ENCODE measurements around the gene PAGE5. TPM values are rescaled to one million over a fixed set of nuclear protein-coding genes. Genes with fewer than 3 reads are reported as not detected.

Gene PAGE5
- not detected for total RNA-seq

- H3K4me1 Mint-ChIP-seq: no peaks in the 10 kb centered on the region
- DNase-seq: no peak
- no peak within 1 kb of the TSS for H3K27ac Mint-ChIP-seq
- H3K36me3 Mint-ChIP-seq (ENCODE audit: low read depth): no peaks in the 10 kb centered on the region
- peaks cover under 1% of the 10 kb centered on the region for H3K27me3 Mint-ChIP-seq
- ChIA-PET POLR2A (no interaction called here), CTCF (no interaction called here)
- no peak within 1 kb of the TSS for H3K4me3 Mint-ChIP-seq
- no peaks in the 10 kb centered on the region for H3K9me3 Mint-ChIP-seq
These were observed at the start of gene PAGE5 for GRCh38 chrX:55220119-55220794. Gene PAGE5, plus strand, starts transcription at chrX:55220346. Its CDS starts 1,037 bp downstream, at chrX:55221383.

- H3K27me3 Mint-ChIP-seq: no peaks in the 10 kb centered on the region
- no peaks in the 10 kb centered on the region for H3K36me3 Mint-ChIP-seq (ENCODE audit: low read depth)
- no peaks in the 10 kb centered on the region for H3K4me1 Mint-ChIP-seq
- DNase-seq: no peak
- H3K9me3 Mint-ChIP-seq: no peaks in the 10 kb centered on the region
- ChIA-PET CTCF (no interaction called here), POLR2A (no interaction called here)
- H3K27ac Mint-ChIP-seq: no peak overlapping the region
- H3K4me3 Mint-ChIP-seq: no peak overlapping the region
These were observed 32.9 kb upstream of the PAGE5 start for GRCh38 chrX:55187281-55187680.

GRCh38 chrX:55196688-55197087, 23.5 kb upstream of the PAGE5 start:
- CTCF ChIA-PET: no interaction called here
- POLR2A ChIA-PET: no interaction called here
- Mint-ChIP-seq H3K27ac (no peak overlapping the region), H3K27me3 (no peaks in the 10 kb centered on the region), H3K4me3 (no peak overlapping the region), H3K9me3 (no peaks in the 10 kb centered on the region), H3K4me1 (no peaks in the 10 kb centered on the region), H3K36me3 (ENCODE audit: low read depth) (no peaks in the 10 kb centered on the region)
- no peak for DNase-seq

GRCh38 chrX:55201930-55202579, 18.1 kb upstream of the PAGE5 start:
- POLR2A ChIA-PET: no interaction called here
- no peaks in the 10 kb centered on the region for H3K9me3 Mint-ChIP-seq
- DNase-seq: no peak
- CTCF ChIA-PET: no interaction called here
- no peak overlapping the region for H3K4me3 Mint-ChIP-seq
- H3K27me3 Mint-ChIP-seq: no peaks in the 10 kb centered on the region
- no peak overlapping the region for H3K27ac Mint-ChIP-seq
- no peaks in the 10 kb centered on the region for H3K4me1 Mint-ChIP-seq
- no peaks in the 10 kb centered on the region for H3K36me3 Mint-ChIP-seq (ENCODE audit: low read depth)

GRCh38 chrX:55206162-55206941, 13.8 kb upstream of the PAGE5 start:
- Mint-ChIP-seq H3K4me3 (no peak overlapping the region), H3K9me3 (no peaks in the 10 kb centered on the region), H3K27ac (no peak overlapping the region), H3K4me1 (no peaks in the 10 kb centered on the region), H3K36me3 (ENCODE audit: low read depth) (no peaks in the 10 kb centered on the region), H3K27me3 (no peaks in the 10 kb centered on the region)
- ChIA-PET POLR2A (no interaction called here), CTCF (no interaction called here)
- DNase-seq: no peak

- CTCF ChIA-PET: no interaction called here
- POLR2A ChIA-PET: no interaction called here
- H3K4me3 Mint-ChIP-seq: no peak overlapping the region
- H3K27ac Mint-ChIP-seq: no peak overlapping the region
- no peaks in the 10 kb centered on the region for H3K9me3 Mint-ChIP-seq
- H3K27me3 Mint-ChIP-seq: peaks cover 2% of the 10 kb centered on the region
- H3K4me1 Mint-ChIP-seq: no peaks in the 10 kb centered on the region
- H3K36me3 Mint-ChIP-seq (ENCODE audit: low read depth): no peaks in the 10 kb centered on the region
- DNase-seq: no peak
These were observed 9.0 kb upstream of the PAGE5 start for GRCh38 chrX:55210931-55211677.

- Mint-ChIP-seq H3K36me3 (ENCODE audit: low read depth) (no peaks in the 10 kb centered on the region), H3K4me1 (no peaks in the 10 kb centered on the region), H3K4me3 (no peak overlapping the region), H3K27ac (no peak overlapping the region), H3K27me3 (peaks cover 2% of the 10 kb centered on the region), H3K9me3 (no peaks in the 10 kb centered on the region)
- ChIA-PET POLR2A (no interaction called here), CTCF (no interaction called here)
- no peak for DNase-seq
These were observed 6.8 kb upstream of the PAGE5 start for GRCh38 chrX:55213381-55213780.

GRCh38 chrX:55240788-55241340, 20.7 kb downstream of the PAGE5 start:
- H3K4me3 Mint-ChIP-seq: no peak overlapping the region
- no peaks in the 10 kb centered on the region for H3K4me1 Mint-ChIP-seq
- no peak for DNase-seq
- H3K27ac Mint-ChIP-seq: no peak overlapping the region
- H3K36me3 Mint-ChIP-seq (ENCODE audit: low read depth): no peaks in the 10 kb centered on the region
- H3K9me3 Mint-ChIP-seq: no peaks in the 10 kb centered on the region
- POLR2A ChIA-PET: no interaction called here
- CTCF ChIA-PET: no interaction called here
- no peaks in the 10 kb centered on the region for H3K27me3 Mint-ChIP-seq

- Mint-ChIP-seq H3K36me3 (ENCODE audit: low read depth) (no peaks in the 10 kb centered on the region), H3K4me3 (no peak overlapping the region), H3K9me3 (no peaks in the 10 kb centered on the region), H3K4me1 (no peaks in the 10 kb centered on the region), H3K27me3 (peaks cover 1% of the 10 kb centered on the region), H3K27ac (no peak overlapping the region)
- CTCF ChIA-PET: no interaction called here
- no peak for DNase-seq
- POLR2A ChIA-PET: no interaction called here
These were observed 33.4 kb downstream of the PAGE5 start for GRCh38 chrX:55253528-55253927.

- Mint-ChIP-seq H3K36me3 (ENCODE audit: low read depth) (no peaks in the 10 kb centered on the region), H3K27me3 (peaks cover 2% of the 10 kb centered on the region), H3K4me1 (no peaks in the 10 kb centered on the region), H3K27ac (no peak overlapping the region), H3K4me3 (no peak overlapping the region), H3K9me3 (no peaks in the 10 kb centered on the region)
- no peak for DNase-seq
- POLR2A ChIA-PET: no interaction called here
- CTCF ChIA-PET: no interaction called here
These were observed 40.7 kb downstream of the PAGE5 start for GRCh38 chrX:55260806-55261205.

GRCh38 chrX:55264816-55265215, 44.7 kb downstream of the PAGE5 start, which contains the start of gene PAGE3:
Gene PAGE3, minus strand, starts transcription at chrX:55264916. Its CDS starts 1,013 bp downstream, at chrX:55263903.
- H3K36me3 Mint-ChIP-seq (ENCODE audit: low read depth): no peaks in the 10 kb centered on the region
- no peaks in the 10 kb centered on the region for H3K9me3 Mint-ChIP-seq
- DNase-seq: no peak
- H3K4me3 Mint-ChIP-seq: no peak within 1 kb of the TSS
- H3K27ac Mint-ChIP-seq: no peak within 1 kb of the TSS
- no peaks in the 10 kb centered on the region for H3K27me3 Mint-ChIP-seq
- ChIA-PET POLR2A (no interaction called here), CTCF (no interaction called here)
- H3K4me1 Mint-ChIP-seq: no peaks in the 10 kb centered on the region
